OCI-LY1 (cell line): Measurements from ENCODE around the gene ATXN7.

Experiments
- H2AFZ ChIP-seq: fragments of 200-600 bp; sonication (generic), shearing (Covaris generic); 2 replicates; pipeline ENCODE4 v1.6.0; 2014; ENCODE audit warnings: antibody characterized with exemption, mild to moderate bottlenecking, low read length
- H3F3A ChIP-seq: fragments of 200-600 bp; sonication (generic), shearing (Covaris generic); 2 replicates; pipeline ENCODE4 v1.6.0; 2014; ENCODE audit warnings: mild to moderate bottlenecking, antibody characterized with exemption, low read length, moderate library complexity; ENCODE audit not compliant: insufficient read depth
- H3K27ac ChIP-seq: fragments of 200-600 bp; sonication (generic); 2 replicates; pipeline ENCODE4 v1.5.1; 2014; ENCODE audit warnings: low read length, mixed run types, mild to moderate bottlenecking, low read depth; ENCODE audit not compliant: poor library complexity, severe bottlenecking
- H3K27me3 ChIP-seq: fragments of 200-600 bp; sonication (generic); 2 replicates; pipeline ENCODE4 v1.6.0; 2014; ENCODE audit warnings: antibody characterized with exemption, mild to moderate bottlenecking, low read length, moderate library complexity; ENCODE audit not compliant: insufficient read depth
- H3K36me3 ChIP-seq: fragments of 200-600 bp; sonication (generic); 2 replicates; pipeline ENCODE4 v1.6.1; 2014; ENCODE audit warnings: mild to moderate bottlenecking, antibody characterized with exemption, low read length, moderate library complexity, mixed read lengths; ENCODE audit not compliant: insufficient read depth
- H3K4me1 ChIP-seq: fragments of 200-600 bp; sonication (generic); 2 replicates; pipeline ENCODE4 v1.5.1; 2014; ENCODE audit warnings: mild to moderate bottlenecking, low read length, moderate library complexity; ENCODE audit not compliant: insufficient read depth, severe bottlenecking
- H3K4me2 ChIP-seq: fragments of 200-600 bp; sonication (generic), shearing (Covaris generic); 2 replicates; pipeline ENCODE4 v1.6.1; 2014; ENCODE audit warnings: low read length
- H3K4me3 ChIP-seq: fragments of 200-600 bp; sonication (generic); 2 replicates; pipeline ENCODE4 v1.5.1; 2014; ENCODE audit warnings: low read length, low read depth, mild to moderate bottlenecking, mixed read lengths; ENCODE audit not compliant: poor library complexity, severe bottlenecking
- H3K79me2 ChIP-seq: fragments of 200-600 bp; shearing (Covaris generic); 2 replicates; pipeline ENCODE4 v1.6.1; 2016; ENCODE audit warnings: mixed run types, low read length, mixed read lengths; ENCODE audit not compliant: insufficient read depth
- H3K9ac ChIP-seq: fragments of 200-600 bp; sonication (generic), shearing (Covaris generic); 2 replicates; pipeline ENCODE4 v1.6.1; 2014; ENCODE audit warnings: mild to moderate bottlenecking, low read length, mixed read lengths
- H3K9me2 ChIP-seq: fragments of 200-600 bp; sonication (generic), shearing (Covaris generic); 2 replicates; pipeline ENCODE4 v1.6.1; 2014; ENCODE audit warnings: low read depth, mild to moderate bottlenecking, low read length, mixed read lengths
- H3K9me3 ChIP-seq: fragments of 200-600 bp; shearing (Covaris generic); 2 replicates; pipeline ENCODE4 v1.6.1; 2014; ENCODE audit warnings: low read length, mixed read lengths
- H4K20me1 ChIP-seq: fragments of 200-600 bp; sonication (generic), shearing (Covaris generic); 2 replicates; pipeline ENCODE4 v1.6.0; 2016; ENCODE audit warnings: mild to moderate bottlenecking, low read length; ENCODE audit not compliant: insufficient read depth
- EZH2 ChIP-seq: fragments of 200-600 bp; sonication (generic), shearing (Covaris generic); IDR thresholded peaks from 2 replicates; pipeline ENCODE4 v1.8.0; 2017; ENCODE audit warnings: borderline replicate concordance, mixed run types, mild to moderate bottlenecking, antibody characterized with exemption, low read length, moderate library complexity, mixed read lengths
- TF ChIP-seq, protein P1 (sequence below): fragments of 200-600 bp; sonication (generic), shearing (Covaris generic); IDR thresholded peaks from 2 replicates; pipeline ENCODE4 v1.5.1; 2017; ENCODE audit warnings: mild to moderate bottlenecking, antibody characterized with exemption, low read length, moderate library complexity, mixed read lengths

Gene ATXN7

DNA sequence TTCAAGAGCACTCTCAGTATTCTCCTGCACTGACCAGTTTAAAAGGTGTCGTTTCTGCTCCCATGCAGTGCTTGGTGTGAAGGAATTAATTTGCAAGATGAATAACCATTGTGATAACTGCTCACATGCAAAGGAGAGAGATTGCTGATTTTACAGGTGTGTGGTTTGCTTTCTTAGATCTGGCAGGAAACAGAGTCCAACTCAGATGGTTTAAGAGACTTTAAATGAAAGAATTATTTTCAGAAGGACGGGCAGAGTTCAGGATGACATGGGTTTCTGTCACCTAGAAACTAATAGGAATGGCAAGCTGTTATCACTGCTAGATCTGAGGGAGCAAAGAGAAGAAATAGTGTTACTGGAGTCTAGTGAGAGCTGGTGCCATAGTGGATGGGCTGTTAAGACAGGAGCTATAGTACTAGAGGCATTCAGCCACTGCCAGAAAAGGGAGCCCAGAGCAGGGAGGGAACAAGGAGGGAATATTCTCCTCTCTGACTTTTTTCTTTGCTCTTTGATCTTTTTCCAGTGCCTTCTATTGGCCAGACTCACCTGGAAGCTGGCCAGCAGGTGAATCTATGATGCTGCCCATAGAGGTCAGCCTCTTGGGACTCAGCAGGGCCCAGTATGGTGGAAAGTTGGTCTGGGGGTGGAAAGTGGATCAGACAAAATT, 14.9 kb downstream of the ATXN7 start:
- Histone ChIP-seq H4K20me1 (no peaks in the 10 kb centered on the region), H3K9me2 (no peaks in the 10 kb centered on the region), H3F3A (no peaks in the 10 kb centered on the region), H3K9ac (no peak overlapping the region), H2AFZ (no peak overlapping the region), H3K36me3 (no peaks in the 10 kb centered on the region), H3K27ac (no peak overlapping the region), H3K79me2 (peaks cover 96% of the 10 kb centered on the region), H3K4me3 (no peak overlapping the region), H3K4me1 (peaks cover 27% of the 10 kb centered on the region), H3K4me2 (no peak overlapping the region), H3K9me3 (no peaks in the 10 kb centered on the region), H3K27me3 (no peaks in the 10 kb centered on the region)
- TF ChIP-seq, protein P1, sequence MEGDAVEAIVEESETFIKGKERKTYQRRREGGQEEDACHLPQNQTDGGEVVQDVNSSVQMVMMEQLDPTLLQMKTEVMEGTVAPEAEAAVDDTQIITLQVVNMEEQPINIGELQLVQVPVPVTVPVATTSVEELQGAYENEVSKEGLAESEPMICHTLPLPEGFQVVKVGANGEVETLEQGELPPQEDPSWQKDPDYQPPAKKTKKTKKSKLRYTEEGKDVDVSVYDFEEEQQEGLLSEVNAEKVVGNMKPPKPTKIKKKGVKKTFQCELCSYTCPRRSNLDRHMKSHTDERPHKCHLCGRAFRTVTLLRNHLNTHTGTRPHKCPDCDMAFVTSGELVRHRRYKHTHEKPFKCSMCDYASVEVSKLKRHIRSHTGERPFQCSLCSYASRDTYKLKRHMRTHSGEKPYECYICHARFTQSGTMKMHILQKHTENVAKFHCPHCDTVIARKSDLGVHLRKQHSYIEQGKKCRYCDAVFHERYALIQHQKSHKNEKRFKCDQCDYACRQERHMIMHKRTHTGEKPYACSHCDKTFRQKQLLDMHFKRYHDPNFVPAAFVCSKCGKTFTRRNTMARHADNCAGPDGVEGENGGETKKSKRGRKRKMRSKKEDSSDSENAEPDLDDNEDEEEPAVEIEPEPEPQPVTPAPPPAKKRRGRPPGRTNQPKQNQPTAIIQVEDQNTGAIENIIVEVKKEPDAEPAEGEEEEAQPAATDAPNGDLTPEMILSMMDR = no peak
- TF ChIP-seq EZH2 = no peak

GRCh38 chr3:63880653-63881052, 17.0 kb downstream of the ATXN7 start:
- Histone ChIP-seq H3K79me2 (peaks cover 94% of the 10 kb centered on the region), H3K27me3 (no peaks in the 10 kb centered on the region), H3K9ac (no peak overlapping the region), H3K36me3 (peaks cover 7% of the 10 kb centered on the region; the same call in 1 of the 2 replicates), H3K27ac (no peak overlapping the region), H3F3A (no peaks in the 10 kb centered on the region), H3K9me2 (no peaks in the 10 kb centered on the region), H3K4me3 (no peak overlapping the region), H3K4me1 (peaks cover 19% of the 10 kb centered on the region), H3K4me2 (no peak overlapping the region), H3K9me3 (no peaks in the 10 kb centered on the region), H4K20me1 (no peaks in the 10 kb centered on the region), H2AFZ (no peak overlapping the region)
- no peak for TF ChIP-seq EZH2
- TF ChIP-seq, protein P1 = no peak

GRCh38 chr3:63886858-63887257, 23.2 kb downstream of the ATXN7 start:
- no peak overlapping the region for H3K9ac ChIP-seq
- peaks cover 13% of the 10 kb centered on the region; the same call in 1 of the 2 replicates for H3K36me3 ChIP-seq
- H3K9me2 ChIP-seq = no peaks in the 10 kb centered on the region
- no peak overlapping the region for H2AFZ ChIP-seq
- H3K9me3 ChIP-seq = no peaks in the 10 kb centered on the region
- H3F3A ChIP-seq = no peaks in the 10 kb centered on the region
- H3K4me3 ChIP-seq = no peak overlapping the region
- H3K4me2 ChIP-seq = no peak overlapping the region
- TF ChIP-seq EZH2 = no peak
- TF ChIP-seq, protein P1 = no peak
- no peaks in the 10 kb centered on the region for H3K4me1 ChIP-seq
- H3K27me3 ChIP-seq = no peaks in the 10 kb centered on the region
- H3K79me2 ChIP-seq = peaks cover 74% of the 10 kb centered on the region
- H4K20me1 ChIP-seq = no peaks in the 10 kb centered on the region
- H3K27ac ChIP-seq = no peak overlapping the region
